Measurements from ENCODE around the gene LCMT1. TPM values are rescaled to one million over a fixed set of nuclear protein-coding genes. Genes with fewer than 3 reads are reported as not detected.

LCMT1 gene
- total and polyA plus RNA-seq, 2 of the 13 experiments (the other 11 are each of a cell fraction or from before 2014, with no cell fraction given): 41.2 to 48.7 TPM

GRCh38 chr16:25106567-25107465 is 4.7 kb upstream of the LCMT1 start (continued):
- TF ChIP-seq MTERF4 (CRISPR knock-in tag; IDR thresholded peaks at IDR 0.05) (peak; percentile 62; the same call in 1 of the 2 replicates), ZNF878 (CRISPR knock-in tag; IDR thresholded peaks at IDR 0.05) (no peak; the same call in 1 of the 2 replicates), SOX6 (IDR thresholded peaks at IDR 0.05) (no peak), SOX6 (CRISPR knock-in tag; IDR thresholded peaks at IDR 0.05) (peak; percentile 88), ZNF446 (CRISPR knock-in tag; IDR thresholded peaks at IDR 0.05) (no peak), ZNF724P (CRISPR knock-in tag; IDR thresholded peaks at IDR 0.05; ENCODE audit: borderline replicate concordance) (peak; percentile 45; the same call in 1 of the 2 replicates), YEATS4 (CRISPR knock-in tag; IDR thresholded peaks at IDR 0.05; ENCODE audit: borderline replicate concordance) (peak; percentile 99), TIGD3 (CRISPR knock-in tag; IDR thresholded peaks at IDR 0.05; ENCODE audit: borderline replicate concordance) (no peak), ZMAT5 (CRISPR knock-in tag; IDR thresholded peaks at IDR 0.05; ENCODE audit: borderline replicate concordance, low read depth) (no peak), SP1 (IDR thresholded peaks at IDR 0.05) (no peak), SP1 (CRISPR knock-in tag; IDR thresholded peaks at IDR 0.05) (peak; percentile 84), POLR2AphosphoS5 (IDR thresholded peaks at IDR 0.05; ENCODE audit: low read depth, low read length) (peak; percentile 88), ZNF264 (CRISPR knock-in tag; IDR thresholded peaks at IDR 0.05) (peak; percentile 96), HNRNPH1 (optimal IDR thresholded peaks at IDR 0.05; ENCODE audit: low read depth, low read length) (no peak), NFATC3 (CRISPR knock-in tag; IDR thresholded peaks at IDR 0.05) (0 out of 2 replicates have a peak, but pooled peaks have one; percentile 71), TMF1 (CRISPR knock-in tag; IDR thresholded peaks at IDR 0.05; ENCODE audit: low read depth) (no peak), ZSCAN12 (CRISPR knock-in tag; IDR thresholded peaks at IDR 0.05) (peak; percentile 80; the same call in 1 of the 2 replicates), E2F2 (CRISPR knock-in tag; IDR thresholded peaks at IDR 0.05; ENCODE audit: borderline replicate concordance) (peak; percentile 85; the same call in 1 of the 2 replicates), ZFP91 (CRISPR knock-in tag; IDR thresholded peaks at IDR 0.05; ENCODE audit: borderline replicate concordance) (peak; percentile 96), KDM3A (CRISPR knock-in tag; IDR thresholded peaks at IDR 0.05; ENCODE audit: low read depth) (peak; percentile 94), FOXO1 (CRISPR knock-in tag; IDR thresholded peaks at IDR 0.05) (peak; percentile 67), ZMAT3 (CRISPR knock-in tag; conservative IDR thresholded peaks at IDR 0.05) (peak; percentile 59; the same call in 1 of the 2 replicates), ZNF556 (CRISPR knock-in tag; IDR thresholded peaks at IDR 0.05; ENCODE audit: borderline replicate concordance) (peak; percentile 98), ZNF335 (CRISPR knock-in tag; IDR thresholded peaks at IDR 0.05) (peak; percentile 92; the same call in 1 of the 2 replicates), HMG20B (CRISPR knock-in tag; conservative IDR thresholded peaks at IDR 0.05) (no peak; the same call in 1 of the 2 replicates)
